ENCODE results near the gene FMOD. TPM values are rescaled to one million over a fixed set of nuclear protein-coding genes. Genes with fewer than 3 reads are reported as not detected.

FMOD gene
- total RNA-seq, 2 donors from 2014 or later = not detected

- peaks cover 5% of the 10 kb centered on the region for H3K4me1 Mint-ChIP-seq
- no peak overlapping the region for H3K4me3 Mint-ChIP-seq
- no peaks in the 10 kb centered on the region for H3K9me3 ChIP-seq (ENCODE audit: control insufficient read depth, low read length, poor library complexity, severe bottlenecking)
- DNase-seq (no peak), ATAC-seq (no peak)
- peaks cover 4% of the 10 kb centered on the region for H3K36me3 Mint-ChIP-seq (ENCODE audit: low read depth)
- no peak overlapping the region for H3K27ac Mint-ChIP-seq
- H3K27me3 Mint-ChIP-seq = peaks cover 91% of the 10 kb centered on the region
Measured at GRCh38 chr1:203349773-203350524, 973 bp downstream of the FMOD start.

- no peak for ATAC-seq
- Mint-ChIP-seq H3K27ac (no peak overlapping the region), H3K27me3 (peaks cover 91% of the 10 kb centered on the region)
Measured at GRCh38 chr1:203349166-203349565, 1.8 kb downstream of the FMOD start.

GRCh38 chr1:203346769-203347102 lies 4.2 kb downstream of the FMOD start:
- peaks cover 90% of the 10 kb centered on the region for H3K27me3 Mint-ChIP-seq

More at GRCh38 chr1:203349166-203349565, 1.8 kb downstream of the FMOD start:
- H3K4me3 Mint-ChIP-seq = no peak overlapping the region
- peaks cover 4% of the 10 kb centered on the region for H3K36me3 Mint-ChIP-seq (ENCODE audit: low read depth)
- peaks cover 5% of the 10 kb centered on the region for H3K4me1 Mint-ChIP-seq
- H3K9me3 ChIP-seq (ENCODE audit: control insufficient read depth, low read length, poor library complexity, severe bottlenecking) = no peaks in the 10 kb centered on the region
- no peak for DNase-seq

GRCh38 chr1:203346060-203346768 lies 4.7 kb downstream of the FMOD start:
- H3K9me3 ChIP-seq (ENCODE audit: control insufficient read depth, low read length, poor library complexity, severe bottlenecking) = no peaks in the 10 kb centered on the region
- Mint-ChIP-seq H3K4me3 (no peak overlapping the region), H3K27me3 (peaks cover 87% of the 10 kb centered on the region), H3K36me3 (ENCODE audit: low read depth) (peaks cover 4% of the 10 kb centered on the region), H3K4me1 (peaks cover 13% of the 10 kb centered on the region), H3K27ac (no peak overlapping the region)
- ATAC-seq (no peak), DNase-seq (no peak)

More at GRCh38 chr1:203346769-203347102, 4.2 kb downstream of the FMOD start:
- Mint-ChIP-seq H3K36me3 (ENCODE audit: low read depth) (peaks cover 4% of the 10 kb centered on the region), H3K4me3 (no peak overlapping the region), H3K4me1 (peaks cover 12% of the 10 kb centered on the region), H3K27ac (no peak overlapping the region)
- no peak for DNase-seq
- H3K9me3 ChIP-seq (ENCODE audit: control insufficient read depth, low read length, poor library complexity, severe bottlenecking) = no peaks in the 10 kb centered on the region
- no peak for ATAC-seq

GRCh38 chr1:203343956-203344754 lies 6.8 kb downstream of the FMOD start:
- no peak overlapping the region for H3K27ac Mint-ChIP-seq

GRCh38 chr1:203342192-203342940 lies 8.6 kb downstream of the FMOD start:
- peaks cover 61% of the 10 kb centered on the region for H3K27me3 Mint-ChIP-seq
- no peaks in the 10 kb centered on the region for H3K9me3 ChIP-seq (ENCODE audit: control insufficient read depth, low read length, poor library complexity, severe bottlenecking)
- H3K27ac Mint-ChIP-seq = peak overlapping the region; percentile 39
- peak; percentile 71 for ATAC-seq
- H3K4me3 Mint-ChIP-seq = peak overlapping the region; percentile 55
- DNase-seq = peak in 2 of 3 donors; percentile 24 to 42
- H3K4me1 Mint-ChIP-seq = peaks cover 19% of the 10 kb centered on the region
- no peaks in the 10 kb centered on the region for H3K36me3 Mint-ChIP-seq (ENCODE audit: low read depth)

More at GRCh38 chr1:203343956-203344754, 6.8 kb downstream of the FMOD start:
- peaks cover 16% of the 10 kb centered on the region for H3K4me1 Mint-ChIP-seq
- H3K36me3 Mint-ChIP-seq (ENCODE audit: low read depth) = peaks cover 4% of the 10 kb centered on the region
- H3K4me3 Mint-ChIP-seq = no peak overlapping the region
- ATAC-seq (no peak), DNase-seq (no peak)
- peaks cover 77% of the 10 kb centered on the region for H3K27me3 Mint-ChIP-seq
- no peaks in the 10 kb centered on the region for H3K9me3 ChIP-seq (ENCODE audit: control insufficient read depth, low read length, poor library complexity, severe bottlenecking)

- ATAC-seq (peak; percentile 77), DNase-seq (peak; percentile 22 to 37 (median 33))
- peaks cover 31% of the 10 kb centered on the region for H3K4me1 Mint-ChIP-seq
- no peaks in the 10 kb centered on the region for H3K9me3 ChIP-seq (ENCODE audit: control insufficient read depth, low read length, poor library complexity, severe bottlenecking)
- peak overlapping the region; percentile 73 for H3K27ac Mint-ChIP-seq
- no peaks in the 10 kb centered on the region for H3K36me3 Mint-ChIP-seq (ENCODE audit: low read depth)
- H3K27me3 Mint-ChIP-seq = peaks cover 42% of the 10 kb centered on the region
- H3K4me3 Mint-ChIP-seq = no peak overlapping the region
Measured at GRCh38 chr1:203340112-203340790, 10.7 kb downstream of the FMOD start.

- Mint-ChIP-seq H3K36me3 (ENCODE audit: low read depth) (no peaks in the 10 kb centered on the region), H3K4me1 (peaks cover 31% of the 10 kb centered on the region), H3K27ac (no peak overlapping the region), H3K27me3 (peaks cover 27% of the 10 kb centered on the region), H3K4me3 (no peak overlapping the region)
- DNase-seq (peak in 2 of 3 donors; percentile 41 to 43), ATAC-seq (peak; percentile 74)
- H3K9me3 ChIP-seq (ENCODE audit: control insufficient read depth, low read length, poor library complexity, severe bottlenecking) = no peaks in the 10 kb centered on the region
Measured at GRCh38 chr1:203338335-203339036, 12.4 kb downstream of the FMOD start.

GRCh38 chr1:203336097-203336496 lies 14.8 kb downstream of the FMOD start:
- Mint-ChIP-seq H3K27ac (peak overlapping the region; percentile 77), H3K4me3 (peak overlapping the region; percentile 64), H3K27me3 (peaks cover 10% of the 10 kb centered on the region), H3K4me1 (peaks cover 23% of the 10 kb centered on the region), H3K36me3 (ENCODE audit: low read depth) (no peaks in the 10 kb centered on the region)
- DNase-seq (no peak), ATAC-seq (no peak)
- H3K9me3 ChIP-seq (ENCODE audit: control insufficient read depth, low read length, poor library complexity, severe bottlenecking) = no peaks in the 10 kb centered on the region

- H3K4me3 Mint-ChIP-seq = peak overlapping the region; percentile 64
- peaks cover 7% of the 10 kb centered on the region for H3K27me3 Mint-ChIP-seq
- no peaks in the 10 kb centered on the region for H3K36me3 Mint-ChIP-seq (ENCODE audit: low read depth)
- no peak for DNase-seq
- peak overlapping the region; percentile 77 for H3K27ac Mint-ChIP-seq
- no peak for ATAC-seq
- H3K9me3 ChIP-seq (ENCODE audit: control insufficient read depth, low read length, poor library complexity, severe bottlenecking) = no peaks in the 10 kb centered on the region
- peaks cover 23% of the 10 kb centered on the region for H3K4me1 Mint-ChIP-seq
Measured at GRCh38 chr1:203335503-203335902, 15.4 kb downstream of the FMOD start.

GRCh38 chr1:203331224-203331623 lies 19.7 kb downstream of the FMOD start:
- no peaks in the 10 kb centered on the region for H3K36me3 Mint-ChIP-seq (ENCODE audit: low read depth)
- no peak for ATAC-seq
- peaks cover 32% of the 10 kb centered on the region for H3K4me1 Mint-ChIP-seq
- no peaks in the 10 kb centered on the region for H3K9me3 ChIP-seq (ENCODE audit: control insufficient read depth, low read length, poor library complexity, severe bottlenecking)
- DNase-seq = no peak
- H3K4me3 Mint-ChIP-seq = no peak overlapping the region
- no peak overlapping the region for H3K27ac Mint-ChIP-seq
- no peaks in the 10 kb centered on the region for H3K27me3 Mint-ChIP-seq

- H3K9me3 ChIP-seq (ENCODE audit: control insufficient read depth, low read length, poor library complexity, severe bottlenecking) = no peaks in the 10 kb centered on the region
- H3K4me3 Mint-ChIP-seq = no peak overlapping the region
- peak overlapping the region; percentile 97 for H3K27ac Mint-ChIP-seq
- ATAC-seq (no peak), DNase-seq (no peak)
- peaks cover 41% of the 10 kb centered on the region for H3K4me1 Mint-ChIP-seq
- no peaks in the 10 kb centered on the region for H3K27me3 Mint-ChIP-seq
- no peaks in the 10 kb centered on the region for H3K36me3 Mint-ChIP-seq (ENCODE audit: low read depth)
Measured at GRCh38 chr1:203328714-203329122, 22.2 kb downstream of the FMOD start.
